ENCODE data around the gene PRODH2. TPM values are rescaled to one million over a fixed set of nuclear protein-coding genes. Genes with fewer than 3 reads are reported as not detected.

PRODH2 gene
- total RNA-seq, 1 experiment from 2014 or later, result not detected

DNA sequence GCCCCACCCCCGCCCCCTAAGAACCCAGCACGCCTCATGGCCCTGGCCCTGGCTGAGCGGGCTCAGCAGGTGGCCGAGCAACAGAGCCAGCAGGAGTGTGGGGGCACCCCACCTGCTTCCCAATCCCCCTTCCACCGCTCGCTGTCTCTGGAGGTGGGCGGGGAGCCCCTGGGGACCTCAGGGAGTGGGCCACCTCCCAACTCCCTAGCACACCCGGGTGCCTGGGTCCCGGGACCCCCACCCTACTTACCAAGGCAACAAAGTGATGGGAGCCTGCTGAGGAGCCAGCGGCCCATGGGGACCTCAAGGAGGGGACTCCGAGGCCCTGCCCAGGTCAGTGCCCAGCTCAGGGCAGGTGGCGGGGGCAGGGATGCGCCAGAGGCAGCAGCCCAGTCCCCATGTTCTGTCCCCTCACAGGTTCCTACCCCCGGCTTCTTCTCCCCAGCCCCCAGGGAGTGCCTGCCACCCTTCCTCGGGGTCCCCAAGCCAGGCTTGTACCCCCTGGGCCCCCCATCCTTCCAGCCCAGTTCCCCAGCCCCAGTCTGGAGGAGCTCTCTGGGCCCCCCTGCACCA lies 25.3 kb downstream of the PRODH2 start (continued):
- TF ChIP-seq, protein P1, sequence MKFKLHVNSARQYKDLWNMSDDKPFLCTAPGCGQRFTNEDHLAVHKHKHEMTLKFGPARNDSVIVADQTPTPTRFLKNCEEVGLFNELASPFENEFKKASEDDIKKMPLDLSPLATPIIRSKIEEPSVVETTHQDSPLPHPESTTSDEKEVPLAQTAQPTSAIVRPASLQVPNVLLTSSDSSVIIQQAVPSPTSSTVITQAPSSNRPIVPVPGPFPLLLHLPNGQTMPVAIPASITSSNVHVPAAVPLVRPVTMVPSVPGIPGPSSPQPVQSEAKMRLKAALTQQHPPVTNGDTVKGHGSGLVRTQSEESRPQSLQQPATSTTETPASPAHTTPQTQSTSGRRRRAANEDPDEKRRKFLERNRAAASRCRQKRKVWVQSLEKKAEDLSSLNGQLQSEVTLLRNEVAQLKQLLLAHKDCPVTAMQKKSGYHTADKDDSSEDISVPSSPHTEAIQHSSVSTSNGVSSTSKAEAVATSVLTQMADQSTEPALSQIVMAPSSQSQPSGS (CRISPR knock-in tag; IDR thresholded peaks at IDR 0.05; ENCODE audit: borderline replicate concordance, low read depth), result no peak
- TF ChIP-seq NFATC4 (CRISPR knock-in tag; IDR thresholded peaks at IDR 0.05), result no peak

DNA sequence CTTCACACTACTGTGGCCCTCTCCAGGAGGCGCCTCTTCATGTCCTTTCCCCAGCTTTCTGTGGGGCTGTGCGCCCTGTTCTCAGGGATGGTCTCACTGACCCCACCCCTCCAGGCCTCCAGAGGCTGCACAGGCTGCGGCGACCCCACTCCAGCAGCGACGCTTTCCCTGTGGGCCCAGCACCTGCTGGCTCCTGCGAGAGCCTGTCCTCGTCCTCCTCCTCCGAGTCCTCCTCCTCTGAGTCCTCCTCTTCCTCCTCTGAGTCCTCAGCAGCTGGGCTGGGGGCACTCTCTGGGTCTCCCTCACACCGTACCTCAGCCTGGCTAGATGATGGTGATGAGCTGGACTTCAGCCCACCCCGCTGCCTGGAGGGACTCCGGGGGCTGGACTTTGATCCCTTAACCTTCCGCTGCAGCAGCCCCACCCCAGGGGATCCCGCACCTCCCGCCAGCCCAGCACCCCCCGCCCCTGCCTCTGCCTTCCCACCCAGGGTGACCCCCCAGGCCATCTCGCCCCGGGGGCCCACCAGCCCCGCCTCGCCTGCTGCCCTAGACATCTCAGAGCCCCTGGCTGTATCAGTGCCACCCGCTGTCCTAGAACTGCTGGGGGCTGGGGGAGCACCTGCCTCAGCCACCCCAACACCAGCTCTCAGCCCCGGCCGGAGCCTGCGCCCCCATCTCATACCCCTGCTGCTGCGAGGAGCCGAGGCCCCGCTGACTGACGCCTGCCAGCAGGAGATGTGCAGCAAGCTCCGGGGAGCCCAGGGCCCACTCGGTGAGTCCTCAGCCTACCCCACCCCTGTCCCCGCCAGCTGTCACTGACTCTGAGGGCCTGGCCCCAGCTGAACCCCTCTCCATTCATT lies 26.1 kb downstream of the PRODH2 start:
- CTCF ChIA-PET, result interaction anchor here (0.7 to 2.8 kb wide), 5 partner anchors 11 to 172 kb away, joined by 3 to 26 read pairs (median 25); partner anchors contain the start of gene HSPB6
- POLR2A ChIA-PET, result no interaction called here
- no peaks in the 10 kb centered on the region for H3K36me3 Mint-ChIP-seq
- peak overlapping the region; percentile 65 for H3K4me3 Mint-ChIP-seq
- ATAC-seq, result no peak
- TF ChIP-seq ZNF121 (CRISPR knock-in tag; IDR thresholded peaks at IDR 0.05), result no peak
- no peak for TF ChIP-seq EMX1 (CRISPR knock-in tag; IDR thresholded peaks at IDR 0.05)
- no peak for TF ChIP-seq RORB (CRISPR knock-in tag; IDR thresholded peaks at IDR 0.05)
- TF ChIP-seq ZNF263 (CRISPR knock-in tag; IDR thresholded peaks at IDR 0.05; ENCODE audit: low read depth), result peak; percentile 63; the same call in 1 of the 2 replicates
- TF ChIP-seq SOX15 (CRISPR knock-in tag; IDR thresholded peaks at IDR 0.05), result no peak
- no peak for TF ChIP-seq ELF4 (CRISPR knock-in tag; IDR thresholded peaks at IDR 0.05; ENCODE audit: low read depth)
- H3K27me3 Mint-ChIP-seq (ENCODE audit: low read depth), result no peaks in the 10 kb centered on the region
- no peak overlapping the region for H3K27ac Mint-ChIP-seq
- no peaks in the 10 kb centered on the region for H3K9me3 Mint-ChIP-seq
- no peak for DNase-seq (ENCODE audit: low spot score)
- H3K4me1 Mint-ChIP-seq, result peaks cover 25% of the 10 kb centered on the region

DNA sequence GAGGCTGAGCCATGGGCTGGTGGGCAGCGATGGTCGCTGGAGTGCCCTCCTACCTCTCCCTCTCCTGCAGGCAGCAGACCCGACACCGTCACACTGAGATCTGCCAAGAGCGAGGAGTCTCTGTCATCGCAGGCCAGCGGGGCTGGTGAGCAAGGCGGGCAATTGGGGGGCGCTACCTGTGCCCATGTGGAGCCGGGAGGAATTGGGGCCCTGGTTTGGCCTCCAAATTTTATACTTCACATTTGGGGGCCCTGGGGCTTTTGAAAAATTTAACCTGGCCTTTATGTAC lies 27.4 kb downstream of the PRODH2 start:
- POLR2A ChIA-PET, result interaction anchor here (0.8 to 1.6 kb wide), 2 partner anchors 45 to 46 kb away, joined by 3 to 10 read pairs; no protein-coding TSS in a partner anchor
- H3K4me3 Mint-ChIP-seq, result peak overlapping the region; percentile 65
- H3K27ac Mint-ChIP-seq, result no peak overlapping the region
- H3K4me1 Mint-ChIP-seq, result peaks cover 29% of the 10 kb centered on the region
- DNase-seq (ENCODE audit: low spot score) (no peak), ATAC-seq (no peak)
- no peak for TF ChIP-seq PRRX2 (CRISPR knock-in tag; IDR thresholded peaks at IDR 0.05)
- TF ChIP-seq, protein P2, sequence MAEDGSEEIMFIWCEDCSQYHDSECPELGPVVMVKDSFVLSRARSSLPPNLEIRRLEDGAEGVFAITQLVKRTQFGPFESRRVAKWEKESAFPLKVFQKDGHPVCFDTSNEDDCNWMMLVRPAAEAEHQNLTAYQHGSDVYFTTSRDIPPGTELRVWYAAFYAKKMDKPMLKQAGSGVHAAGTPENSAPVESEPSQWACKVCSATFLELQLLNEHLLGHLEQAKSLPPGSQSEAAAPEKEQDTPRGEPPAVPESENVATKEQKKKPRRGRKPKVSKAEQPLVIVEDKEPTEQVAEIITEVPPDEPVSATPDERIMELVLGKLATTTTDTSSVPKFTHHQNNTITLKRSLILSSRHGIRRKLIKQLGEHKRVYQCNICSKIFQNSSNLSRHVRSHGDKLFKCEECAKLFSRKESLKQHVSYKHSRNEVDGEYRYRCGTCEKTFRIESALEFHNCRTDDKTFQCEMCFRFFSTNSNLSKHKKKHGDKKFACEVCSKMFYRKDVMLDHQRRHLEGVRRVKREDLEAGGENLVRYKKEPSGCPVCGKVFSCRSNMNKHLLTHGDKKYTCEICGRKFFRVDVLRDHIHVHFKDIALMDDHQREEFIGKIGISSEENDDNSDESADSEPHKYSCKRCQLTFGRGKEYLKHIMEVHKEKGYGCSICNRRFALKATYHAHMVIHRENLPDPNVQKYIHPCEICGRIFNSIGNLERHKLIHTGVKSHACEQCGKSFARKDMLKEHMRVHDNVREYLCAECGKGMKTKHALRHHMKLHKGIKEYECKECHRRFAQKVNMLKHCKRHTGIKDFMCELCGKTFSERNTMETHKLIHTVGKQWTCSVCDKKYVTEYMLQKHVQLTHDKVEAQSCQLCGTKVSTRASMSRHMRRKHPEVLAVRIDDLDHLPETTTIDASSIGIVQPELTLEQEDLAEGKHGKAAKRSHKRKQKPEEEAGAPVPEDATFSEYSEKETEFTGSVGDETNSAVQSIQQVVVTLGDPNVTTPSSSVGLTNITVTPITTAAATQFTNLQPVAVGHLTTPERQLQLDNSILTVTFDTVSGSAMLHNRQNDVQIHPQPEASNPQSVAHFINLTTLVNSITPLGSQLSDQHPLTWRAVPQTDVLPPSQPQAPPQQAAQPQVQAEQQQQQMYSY (CRISPR knock-in tag; IDR thresholded peaks at IDR 0.05), result no peak
- no peak for TF ChIP-seq ZNF671 (CRISPR knock-in tag; IDR thresholded peaks at IDR 0.05)
- TF ChIP-seq ZNF416 (CRISPR knock-in tag; IDR thresholded peaks at IDR 0.05), result no peak
- no peak for TF ChIP-seq ATF1 (CRISPR knock-in tag; IDR thresholded peaks at IDR 0.05)
- TF ChIP-seq SMAD4 (CRISPR knock-in tag; IDR thresholded peaks at IDR 0.05), result no peak
- no peak for TF ChIP-seq EMX1 (CRISPR knock-in tag; IDR thresholded peaks at IDR 0.05)
- no peak for TF ChIP-seq ZNF219 (CRISPR knock-in tag; IDR thresholded peaks at IDR 0.05; ENCODE audit: borderline replicate concordance)
- TF ChIP-seq NR3C1 (CRISPR knock-in tag; conservative IDR thresholded peaks at IDR 0.05; ENCODE audit: low read depth), result no peak
- no peak for TF ChIP-seq CREB1 (CRISPR knock-in tag; IDR thresholded peaks at IDR 0.05)
- TF ChIP-seq ZNF263 (CRISPR knock-in tag; IDR thresholded peaks at IDR 0.05; ENCODE audit: low read depth), result no peak
- TF ChIP-seq GTF2I (CRISPR knock-in tag; conservative IDR thresholded peaks at IDR 0.05), result no peak
- no peak for TF ChIP-seq JUN (CRISPR knock-in tag; IDR thresholded peaks at IDR 0.05)
- TF ChIP-seq TEAD1 (CRISPR knock-in tag; IDR thresholded peaks at IDR 0.05), result no peak
- TF ChIP-seq, protein P3, sequence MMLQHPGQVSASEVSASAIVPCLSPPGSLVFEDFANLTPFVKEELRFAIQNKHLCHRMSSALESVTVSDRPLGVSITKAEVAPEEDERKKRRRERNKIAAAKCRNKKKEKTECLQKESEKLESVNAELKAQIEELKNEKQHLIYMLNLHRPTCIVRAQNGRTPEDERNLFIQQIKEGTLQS (CRISPR knock-in tag; conservative IDR thresholded peaks at IDR 0.05), result no peak
- no peak for TF ChIP-seq ZNF396 (CRISPR knock-in tag; IDR thresholded peaks at IDR 0.05; ENCODE audit: borderline replicate concordance)
- TF ChIP-seq ESRRA (CRISPR knock-in tag; IDR thresholded peaks at IDR 0.05; ENCODE audit: borderline replicate concordance), result no peak
- H3K27me3 Mint-ChIP-seq (ENCODE audit: low read depth), result no peaks in the 10 kb centered on the region
- H3K36me3 Mint-ChIP-seq, result no peaks in the 10 kb centered on the region
- CTCF ChIA-PET, result interaction anchor here (1.1 to 2.8 kb wide), 21 partner anchors 10 to 192 kb away, joined by 3 to 28 read pairs (median 8); partner anchors contain the start of genes APLP1, ARHGAP33, KIRREL2 and LIN37
- H3K9me3 Mint-ChIP-seq, result no peaks in the 10 kb centered on the region

All from WTC11 (cell line).